ENCODE results near the gene ZNF687. TPM values are rescaled to one million over a fixed set of nuclear protein-coding genes. Genes with fewer than 3 reads are reported as not detected.

ZNF687 gene
- total and polyA plus RNA-seq, 2 of the 4 experiments (the other 2 are of a cell fraction), result 5.7 to 10.8 TPM

DNA sequence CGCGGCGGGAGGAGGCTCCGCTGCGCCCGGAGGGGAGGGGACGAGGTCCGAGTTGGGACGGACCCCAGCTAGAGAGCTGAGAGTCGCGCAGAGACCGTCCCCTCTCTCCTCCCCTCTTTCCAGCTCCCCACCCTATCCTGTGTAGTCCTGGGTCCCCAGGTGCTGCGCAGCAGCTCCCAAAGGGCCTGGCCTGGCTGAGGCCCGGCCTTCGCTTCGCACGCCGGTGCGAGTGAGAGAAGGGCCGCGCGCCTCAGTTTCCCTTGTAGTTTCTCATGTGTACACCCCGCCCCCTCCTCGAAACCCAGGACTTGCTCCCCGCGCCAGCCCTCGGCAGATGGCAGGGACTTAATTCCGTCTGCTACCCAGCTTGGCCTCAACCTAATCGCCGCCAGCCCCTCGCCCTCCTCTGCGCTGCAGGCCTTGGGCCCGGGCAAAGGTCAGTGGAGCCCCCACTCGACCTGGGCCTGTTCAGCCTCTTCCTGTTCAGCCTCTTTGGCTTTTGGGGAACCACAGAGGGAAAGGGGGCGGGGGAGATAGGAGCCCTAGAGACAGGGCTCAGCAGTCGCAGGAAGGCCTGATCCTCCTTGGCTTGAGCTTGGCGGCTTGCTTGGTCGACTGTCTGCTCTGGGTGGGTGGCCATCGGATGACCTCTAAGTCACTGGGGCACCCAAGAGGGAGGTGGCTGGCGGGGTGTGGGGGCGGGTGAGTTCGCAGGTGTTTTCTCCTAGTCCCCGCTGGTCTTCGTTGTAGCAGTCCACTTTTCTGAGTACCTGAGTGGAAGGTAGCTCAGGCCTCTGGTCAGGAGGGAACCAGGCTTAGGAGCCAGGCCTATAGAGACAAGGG, 1.0 kb downstream of the ZNF687 start:
- ATAC-seq (ENCODE audit: low read depth) (no peak; the same call in none of the 2 replicates), DNase-seq (no peak)
- BruUV-seq (replicated peaks), result no TSS peak
- Histone ChIP-seq H4K20me1 (ENCODE audit: insufficient read depth, low read length) (peaks cover 25% of the 10 kb centered on the region; the same call in 1 of the 2 replicates), H3K18ac (ENCODE audit: low read depth, low read length) (no peak overlapping the region), H3K79me1 (ENCODE audit: low read depth in 1 of 2, low read length in 2 of 2) (peaks cover 13 to 55% of the 10 kb centered on the region in 2 experiments), H3K9me3 (ENCODE audit: control insufficient read depth, insufficient read depth, low read length) (no peaks in the 10 kb centered on the region), H2BK120ac (ENCODE audit: low read depth, low read length) (no peak overlapping the region), H3K56ac (ENCODE audit: extremely low read depth, insufficient read depth, low read length) (peak overlapping the region; percentile 46), H3K27me3 (ENCODE audit: control insufficient read depth, insufficient read depth, low read length) (no peaks in the 10 kb centered on the region), H2AFZ (replicated peaks; ENCODE audit: low read length, poor library complexity) (peak overlapping the region; percentile 97), H4K91ac (ENCODE audit: insufficient read depth, low read depth, low read length) (peak overlapping the region; percentile 58), H3K14ac (replicated peaks; ENCODE audit: low read depth, low read length) (peak overlapping the region; percentile 87), H3K9ac (ENCODE audit: low read depth, low read length) (peak overlapping the region; percentile 61), H3K27ac (ENCODE audit: insufficient read depth, low read length) (peak overlapping the region; percentile 62), H4K5ac (ENCODE audit: low read depth, low read length) (peak overlapping the region; percentile 21; the same call in 1 of the 2 replicates), H4K8ac (ENCODE audit: low read depth in 2 of 2, low read length in 2 of 2) (peak overlapping the region; percentile 66 to 76; a peak in 3 of 4 replicates), H2BK5ac (ENCODE audit: low read depth, low read length, poor library complexity, severe bottlenecking) (peak overlapping the region; percentile 80), H2AK9ac (replicated peaks; ENCODE audit: low read depth, low read length, poor library complexity) (peak overlapping the region; percentile 99), H3K9me1 (ENCODE audit: insufficient read depth, low read length) (no peaks in the 10 kb centered on the region), H2AK5ac (ENCODE audit: low read depth, low read length) (peak overlapping the region; percentile 78), H3K4me1 (ENCODE audit: control insufficient read depth, insufficient read depth, low read length) (peaks cover 5% of the 10 kb centered on the region; the same call in 1 of the 2 replicates), H3K23ac (ENCODE audit: low read depth, low read length) (peak overlapping the region; percentile 82; the same call in 1 of the 2 replicates), H3K4me3 (ENCODE audit: insufficient read depth, low read depth, low read length) (peak overlapping the region; percentile 59), H3K4me2 (ENCODE audit: low read depth, low read length) (peak overlapping the region; percentile 60), H2BK15ac (ENCODE audit: low read depth, low read length) (no peak overlapping the region), H2BK20ac (ENCODE audit: low read depth, low read length) (no peak overlapping the region), H3K36me3 (ENCODE audit: control insufficient read depth, insufficient read depth, low read length) (peaks cover 25% of the 10 kb centered on the region), H3K4ac (ENCODE audit: low read depth, low read length) (peak overlapping the region; percentile 61)
- WGBS, 2 experiments (ENCODE audit: extremely low coverage in 2 of 2, insufficient read length in 1 of 2), result 11% methylated on average over 15 of the region's 44 CpGs; no CpG with 5 or more reads in 1 of the 2 experiments
- intact Hi-C loops (cut with micrococcal nuclease), result no loop called here
- in situ Hi-C loops (cut with MboI; ENCODE audit: low sequenced_read_pairs), result no loop called here
- dilution Hi-C loops (cut with HindIII; ENCODE audit: low sequenced_read_pairs, unreplicated experiment), result no loop called here
- CTCF ChIA-PET, result interaction anchor here (0.6 kb wide), 1 partner anchor 118 kb away, joined by 3 read pairs; no protein-coding TSS in a partner anchor
- POLR2A ChIA-PET (ENCODE audit: unreplicated experiment), result interaction anchor here (0.5 kb wide), 1 partner anchor 224 kb away, joined by 3 read pairs; no protein-coding TSS in a partner anchor
- TF ChIP-seq RFX5 (IDR thresholded peaks at IDR 0.05; ENCODE audit: low read depth, low read length), result no peak
- TF ChIP-seq MAZ (IDR thresholded peaks at IDR 0.05; ENCODE audit: borderline replicate concordance, low read depth, low read length), result no peak; the same call in 1 of the 2 replicates
- TF ChIP-seq CEBPB (IDR thresholded peaks at IDR 0.05; ENCODE audit: low read depth, low read length), result no peak
- TF ChIP-seq CHD1 (IDR thresholded peaks at IDR 0.05; ENCODE audit: low read depth, low read length), result no peak
- TF ChIP-seq USF2 (IDR thresholded peaks at IDR 0.05; ENCODE audit: low read depth, low read length), result no peak
- no peak for TF ChIP-seq NFE2L2 (IDR thresholded peaks at IDR 0.05; ENCODE audit: low read depth, low read length)
- TF ChIP-seq BHLHE40 (IDR thresholded peaks at IDR 0.05; ENCODE audit: low read depth, low read length), result no peak
- no peak for TF ChIP-seq ELK1 (IDR thresholded peaks at IDR 0.05; ENCODE audit: borderline replicate concordance, low read depth, low read length)
- no peak for TF ChIP-seq CTCF (conservative IDR thresholded peaks at IDR 0.05; ENCODE audit: low read depth, low read length)
- TF ChIP-seq SMC3 (IDR thresholded peaks at IDR 0.05; ENCODE audit: low read depth, low read length), result no peak
- no peak for TF ChIP-seq POLR2A (IDR thresholded peaks at IDR 0.05; ENCODE audit: low read depth, low read length)
- TF ChIP-seq MXI1 (IDR thresholded peaks at IDR 0.05; ENCODE audit: borderline replicate concordance, low read depth, low read length), result no peak
- TF ChIP-seq RAD21 (IDR thresholded peaks at IDR 0.05; ENCODE audit: low read length), result no peak
- TF ChIP-seq MAFK (IDR thresholded peaks at IDR 0.05; ENCODE audit: low read depth, low read length), result no peak

All from IMR-90 (cell line).